Measurements from ENCODE around the gene HCN2.
"Not testable (repeated sequence)": the region's sequence is repeated elsewhere in the genome, so short reads cannot be mapped to it uniquely, and the experiment has no call there.

The HCN2 gene

GRCh38 chr19:588093-588740, 1.5 kb upstream of the HCN2 start:
- peak; percentile 43 for DNase-seq

- no peak for DNase-seq
Observed at GRCh38 chr19:588741-589692, 664 bp upstream of the HCN2 start.

- no peak for DNase-seq
Observed at GRCh38 chr19:590396-590745, 690 bp downstream of the HCN2 start.

- DNase-seq, result no peak
Observed at GRCh38 chr19:590750-591098, 1.0 kb downstream of the HCN2 start.

- DNase-seq, result no peak
Observed at GRCh38 chr19:591099-591958, 1.6 kb downstream of the HCN2 start.

GRCh38 chr19:592101-592500, 2.4 kb downstream of the HCN2 start:
- DNase-seq, result no peak

GRCh38 chr19:593055-593454, 3.4 kb downstream of the HCN2 start:
- DNase-seq, result no peak

GRCh38 chr19:593505-593904, 3.8 kb downstream of the HCN2 start:
- no peak for DNase-seq

GRCh38 chr19:594265-594870, 4.7 kb downstream of the HCN2 start:
- no peak for DNase-seq

- no peak for DNase-seq
Observed at GRCh38 chr19:595326-596262, 5.9 kb downstream of the HCN2 start.

GRCh38 chr19:596263-596655, 6.6 kb downstream of the HCN2 start:
- DNase-seq, result no peak

GRCh38 chr19:597406-598315, 8.0 kb downstream of the HCN2 start:
- no peak for DNase-seq

- DNase-seq, result no peak
Observed at GRCh38 chr19:601310-601709, 11.6 kb downstream of the HCN2 start.

GRCh38 chr19:601790-602189, 12.1 kb downstream of the HCN2 start:
- DNase-seq, result no peak

GRCh38 chr19:602391-603301, 13.0 kb downstream of the HCN2 start:
- no peak for DNase-seq

GRCh38 chr19:603302-603639, 13.6 kb downstream of the HCN2 start:
- not testable (repeated sequence) for DNase-seq

- DNase-seq, result not testable (repeated sequence)
Observed at GRCh38 chr19:603779-604178, 14.1 kb downstream of the HCN2 start.

- DNase-seq, result no peak
Observed at GRCh38 chr19:604355-604754, 14.7 kb downstream of the HCN2 start.

GRCh38 chr19:605061-605971, 15.6 kb downstream of the HCN2 start:
- DNase-seq, result not testable (repeated sequence)
